Stimulated activated CD8-positive, alpha-beta memory T cell treated with anti-CD3 and anti-CD28 coated beads, Interleukin-2, amount 100 ng/mL, for 48 hours (primary cell): ENCODE data around the gene PURA.
A peak's percentile ranks its signal among the peaks of the same experiment; 100 is the strongest.

Experiments
- DNase-seq, 2 donors: peaks; one replicate each; pipeline ENCODE4 v3.0.0-alpha.2; 2020; ENCODE audit warnings: low read depth in 2 of 2

Gene PURA

GRCh38 chr5:140159014-140159927 is 45.4 kb downstream of the PURA start:
- DNase-seq: no peak

GRCh38 chr5:140162275-140162674 is 48.4 kb downstream of the PURA start:
- DNase-seq: no peak

- no peak for DNase-seq
Observed at GRCh38 chr5:140162781-140163180, 48.9 kb downstream of the PURA start.

DNA sequence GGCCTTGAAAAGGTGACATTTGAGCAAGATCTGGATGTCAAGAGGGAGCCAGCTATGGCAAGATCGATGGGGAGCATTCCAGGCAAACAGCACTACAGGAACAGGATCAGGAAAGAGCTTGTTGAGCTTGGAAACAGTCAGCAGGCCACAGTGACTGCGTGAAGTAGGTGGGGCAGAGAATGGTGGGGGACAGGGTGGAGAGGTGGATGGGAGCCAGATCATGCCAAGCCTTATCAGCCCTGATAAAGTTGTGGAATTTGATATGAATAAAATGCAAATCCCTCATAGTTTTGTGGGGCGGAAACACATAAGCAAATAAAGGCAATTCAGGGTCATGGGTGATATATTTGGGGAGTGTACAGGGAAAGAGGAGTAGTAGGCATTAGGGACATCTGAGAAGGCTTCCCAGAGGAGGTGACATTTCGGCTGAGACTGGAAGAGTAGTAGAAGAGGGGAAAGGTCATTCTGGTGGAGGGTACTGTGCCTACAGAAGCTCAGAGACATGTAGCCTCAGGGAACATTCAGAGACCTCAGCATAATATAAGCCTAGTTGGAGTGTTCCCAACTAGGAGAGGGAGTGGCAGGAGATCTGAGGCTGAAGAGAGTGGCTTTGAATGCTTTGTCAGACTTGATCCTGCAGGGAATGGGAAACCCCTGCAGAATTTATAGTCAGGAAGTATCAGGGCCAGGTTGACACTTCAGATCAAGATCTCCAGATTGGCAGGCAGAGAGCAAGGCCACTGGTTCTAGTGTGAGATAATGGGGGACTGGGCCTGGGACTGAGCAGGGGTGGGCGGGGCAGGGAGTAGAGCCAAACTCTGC is 51.4 kb downstream of the PURA start:
- no peak for DNase-seq

GRCh38 chr5:140165923-140166270 is 52.0 kb downstream of the PURA start:
- DNase-seq: no peak

DNA sequence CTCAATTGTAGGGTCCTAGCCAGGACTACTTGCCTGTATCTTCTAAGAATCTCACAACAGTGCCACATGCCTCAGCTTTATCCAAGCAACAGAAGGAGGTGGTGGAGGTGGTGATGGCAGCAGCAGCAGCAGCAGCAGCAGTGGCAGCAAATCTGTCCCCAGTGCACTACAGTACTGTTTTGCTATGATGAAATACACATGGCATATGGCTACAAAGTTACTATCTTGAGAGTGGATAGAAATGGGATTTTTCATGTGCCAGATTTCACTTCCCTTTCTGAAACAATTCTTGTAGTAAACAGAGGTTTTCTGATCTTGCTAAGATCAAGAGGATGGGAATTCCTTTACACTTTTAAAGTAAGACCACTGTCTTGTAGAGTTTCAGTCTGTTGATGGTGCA is 53.0 kb downstream of the PURA start:
- DNase-seq: no peak

DNA sequence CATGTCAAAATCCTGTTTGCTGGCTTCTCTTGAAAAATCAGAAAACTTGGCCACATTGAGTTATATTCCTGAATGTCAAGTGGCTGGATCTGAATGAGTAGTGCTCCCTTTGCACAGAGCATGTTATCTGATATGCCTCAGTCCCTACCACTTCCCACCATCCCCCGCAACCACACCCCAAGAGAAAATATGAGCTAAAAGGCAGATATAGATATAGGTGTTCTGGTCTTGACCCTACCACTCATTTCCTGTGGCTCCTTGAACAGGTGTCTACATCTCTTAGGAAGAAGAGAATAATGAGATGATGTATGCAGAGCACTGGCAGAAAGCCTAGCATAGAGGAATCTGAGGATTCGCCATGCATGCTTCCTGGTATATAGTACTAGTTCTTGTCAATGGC is 54.5 kb downstream of the PURA start:
- DNase-seq: no peak

GRCh38 chr5:140169410-140169809 is 55.5 kb downstream of the PURA start:
- DNase-seq: no peak

DNA sequence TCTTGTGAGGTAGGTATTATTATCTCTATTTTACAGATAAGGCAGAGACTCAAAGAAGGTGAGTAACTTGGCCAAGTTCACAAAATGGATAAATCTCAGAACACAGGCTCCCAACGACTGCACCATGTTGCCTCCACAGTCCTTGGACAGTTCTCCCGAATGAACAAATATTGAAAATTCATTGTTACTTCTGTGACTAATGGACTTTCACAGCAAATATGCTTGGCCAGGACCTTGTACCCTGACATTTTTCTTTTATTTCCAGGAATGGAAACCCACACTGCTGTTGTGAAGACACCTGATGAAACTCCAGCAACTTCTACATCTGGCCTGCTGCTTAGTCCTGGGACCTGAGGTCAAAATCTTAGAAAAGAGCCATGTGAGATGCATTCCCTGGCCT is 58.6 kb downstream of the PURA start:
- no peak for DNase-seq

DNA sequence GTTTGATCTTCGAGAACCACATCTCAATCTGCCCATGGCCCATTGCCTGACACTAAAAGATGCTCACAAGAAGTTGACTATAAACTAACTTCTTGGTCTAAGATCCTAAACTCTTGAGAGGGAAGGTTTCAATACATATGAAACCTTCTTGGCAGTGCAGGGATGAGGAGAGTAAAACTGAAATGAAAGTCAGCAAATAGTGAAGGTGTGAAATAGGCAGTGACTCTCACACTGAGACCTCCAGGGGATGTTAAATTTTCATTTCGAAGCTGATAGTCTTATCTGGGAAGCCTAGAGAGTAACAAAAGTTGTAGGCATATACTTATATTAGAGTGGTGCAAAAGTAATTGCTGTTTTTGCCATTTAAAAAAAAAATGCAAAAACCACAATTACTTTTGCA is 60.1 kb downstream of the PURA start:
- no peak for DNase-seq

- peak; percentile 92 to 95 for DNase-seq
Observed at GRCh38 chr5:140174465-140175366, 60.8 kb downstream of the PURA start, which contains the start of gene CYSTM1. TSS of gene CYSTM1 (plus strand) at chr5:140175188. CDS start at chr5:140194466, 19,278 bp downstream.
